ENCODE measurements around the gene NUB1.
"Not testable (repeated sequence)": the region's sequence is repeated elsewhere in the genome, so short reads cannot be mapped to it uniquely, and the experiment has no call there.

NUB1 gene
- total RNA-seq = 66.4 to 108 reads per million in 2 donors

- DNase-seq = peak; percentile 82 to 90 (median 87)
Observed at GRCh38 chr7:151341357-151342101, at the start of gene NUB1. NUB1 (plus strand) TSS chr7:151341812; CDS start chr7:151345350, 3,538 bp downstream.

- no peak for DNase-seq
Observed at GRCh38 chr7:151292850-151293249, 48.8 kb upstream of the NUB1 start.

- no peak for DNase-seq
Observed at GRCh38 chr7:151296202-151296992, 45.2 kb upstream of the NUB1 start.

GRCh38 chr7:151298765-151299164, 42.8 kb upstream of the NUB1 start:
- DNase-seq = no peak

DNA sequence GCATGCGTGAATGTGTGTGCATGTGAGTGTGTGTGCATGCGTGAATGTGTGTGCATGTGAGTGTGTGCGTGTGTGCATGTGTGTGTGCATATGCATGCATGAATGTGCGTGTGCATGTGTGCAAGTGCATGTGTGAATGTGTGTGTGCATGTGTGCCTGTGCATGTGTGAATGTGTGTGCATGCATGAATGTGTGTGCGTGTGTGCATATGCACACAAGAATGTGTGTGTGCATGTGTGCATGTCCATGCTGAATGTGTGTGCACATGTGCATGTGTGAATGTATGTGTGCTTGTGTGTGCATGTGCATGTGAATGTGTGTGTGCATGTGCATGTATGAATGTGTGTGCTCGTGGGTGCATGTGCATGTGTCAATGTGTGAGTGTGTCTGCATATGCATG, 42.1 kb upstream of the NUB1 start:
- no peak for DNase-seq

GRCh38 chr7:151299940-151300645, 41.5 kb upstream of the NUB1 start:
- no peak for DNase-seq

DNA sequence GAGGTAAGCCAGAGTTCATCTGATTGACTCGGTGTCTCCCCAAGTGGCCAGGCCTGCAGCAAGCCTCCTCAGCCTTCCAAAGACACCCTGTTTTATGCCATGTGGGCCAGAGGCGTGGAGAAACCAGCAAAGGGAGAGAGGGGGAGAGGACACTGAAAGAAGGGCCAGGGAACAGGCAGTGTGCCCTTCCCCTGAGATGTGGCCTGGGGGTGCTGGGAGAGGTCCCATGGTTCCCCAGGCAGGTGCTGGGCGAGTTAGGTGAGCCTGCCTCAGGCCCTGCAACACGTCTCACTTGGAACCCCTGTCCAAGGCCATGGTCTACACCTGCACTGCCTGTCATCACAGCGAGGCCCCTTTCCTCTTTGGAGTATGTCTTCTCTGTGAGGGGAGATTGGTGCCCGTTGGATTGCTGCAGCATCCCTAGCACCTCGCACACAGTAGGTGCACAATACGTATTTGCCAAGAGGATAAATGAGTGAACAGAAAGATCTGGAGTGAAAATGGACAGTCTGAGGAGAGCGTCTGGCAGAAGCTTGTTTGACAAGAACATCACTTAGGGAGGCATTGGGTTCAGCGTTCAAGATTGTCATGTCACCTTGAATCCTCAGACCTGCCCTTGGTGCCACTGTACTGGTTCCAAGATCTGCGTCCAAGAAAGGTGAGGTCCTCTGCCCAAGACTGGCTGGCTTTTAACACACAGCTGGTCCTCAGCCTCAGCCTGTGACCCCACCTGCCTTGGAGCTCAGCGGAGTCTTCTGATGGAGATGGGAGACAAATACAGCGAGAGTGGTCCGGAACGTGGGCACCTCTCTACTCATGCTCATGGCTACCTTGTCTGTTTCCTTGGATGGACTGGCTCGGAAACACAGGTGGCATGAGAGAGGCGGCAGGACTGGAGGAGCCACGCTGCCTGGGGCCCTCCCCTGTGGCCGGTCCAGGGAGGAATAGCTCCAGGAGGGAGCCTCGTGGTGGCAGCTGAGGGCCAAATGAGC, 39.8 kb upstream of the NUB1 start:
- no peak for DNase-seq

GRCh38 chr7:151304251-151304650, 37.4 kb upstream of the NUB1 start:
- DNase-seq = not testable (repeated sequence)

- no peak for DNase-seq
Observed at GRCh38 chr7:151304856-151305255, 36.8 kb upstream of the NUB1 start.

DNA sequence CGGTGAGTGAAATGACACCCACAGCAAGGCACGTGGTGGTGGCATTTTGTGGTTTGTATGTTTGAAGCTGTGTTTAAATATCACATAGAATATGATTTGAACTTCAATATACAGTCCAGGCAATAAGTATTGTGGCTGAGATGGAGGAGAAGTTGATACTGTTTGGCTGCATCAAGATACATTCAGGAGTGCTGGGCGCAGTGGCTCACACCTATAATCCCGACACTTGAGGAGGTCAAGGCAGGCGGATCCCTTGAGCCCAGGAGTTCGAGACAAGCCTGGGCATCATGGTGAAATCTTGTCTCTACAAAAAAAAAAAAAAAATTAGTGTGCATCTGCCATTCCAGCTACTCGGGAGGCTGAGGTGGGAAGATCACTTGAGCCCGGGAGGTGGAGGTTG, 35.2 kb upstream of the NUB1 start:
- DNase-seq = no peak

DNA sequence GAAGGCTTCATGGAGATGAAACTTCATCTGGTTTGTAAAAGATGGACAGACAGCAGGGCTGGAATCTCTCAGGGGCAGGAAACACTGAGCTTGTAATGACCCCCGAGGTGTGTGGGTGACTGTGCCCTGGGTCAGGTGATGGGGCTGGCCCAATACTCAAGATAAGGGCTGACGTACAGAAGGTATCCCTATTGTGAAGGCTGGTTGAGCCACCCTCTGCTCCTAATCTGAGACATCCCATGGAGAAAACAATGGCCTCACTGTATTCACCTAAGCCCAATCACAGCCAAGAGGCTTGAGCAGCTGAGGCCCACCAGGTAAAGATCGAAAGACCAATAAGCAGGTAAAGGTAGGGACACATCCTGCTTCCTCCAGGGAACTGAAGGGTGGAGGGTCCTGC, 34.8 kb upstream of the NUB1 start:
- DNase-seq = no peak

DNA sequence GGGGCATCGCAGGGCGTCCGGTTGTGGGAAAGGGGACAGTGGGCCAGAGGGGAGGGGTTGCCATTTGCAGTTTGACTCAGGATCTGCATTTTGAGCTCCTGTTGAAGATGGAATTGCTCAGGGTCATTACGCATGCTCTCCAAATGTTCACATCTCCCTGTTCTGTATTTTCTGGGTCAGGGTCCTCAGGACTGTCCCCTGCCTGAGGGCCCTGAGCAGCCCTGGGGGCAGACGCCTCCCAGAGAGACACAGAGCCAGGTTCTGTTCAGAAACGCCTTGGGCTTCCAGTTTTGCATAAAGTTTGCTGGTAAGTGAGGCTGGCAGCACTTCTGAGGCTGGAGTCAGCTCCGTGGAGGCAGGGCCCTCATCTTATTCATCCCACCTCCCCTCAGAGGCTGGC, 34.1 kb upstream of the NUB1 start:
- no peak for DNase-seq

GRCh38 chr7:151308256-151308655, 33.4 kb upstream of the NUB1 start:
- DNase-seq = no peak

DNA sequence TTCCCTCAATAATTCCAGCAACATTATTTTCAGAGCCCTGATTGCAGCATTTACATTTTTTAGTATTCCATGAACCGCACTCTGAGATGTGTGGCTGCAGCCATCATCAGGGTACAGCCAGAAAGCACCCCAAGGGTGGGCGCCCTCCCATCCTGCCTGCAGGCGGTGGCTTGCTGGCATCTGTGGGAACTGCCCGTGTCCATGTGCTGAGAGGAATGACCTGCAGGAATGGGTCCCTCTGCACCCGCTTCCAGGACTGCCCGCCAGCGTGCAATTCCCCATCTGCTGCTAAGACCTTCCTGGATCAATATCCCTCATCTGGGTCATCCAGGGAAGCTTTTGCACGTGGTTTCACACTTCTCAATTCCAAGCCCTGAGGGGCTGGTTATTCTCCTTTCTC, 32.8 kb upstream of the NUB1 start:
- DNase-seq = no peak

GRCh38 chr7:151309311-151309710, 32.3 kb upstream of the NUB1 start:
- no peak for DNase-seq

DNA sequence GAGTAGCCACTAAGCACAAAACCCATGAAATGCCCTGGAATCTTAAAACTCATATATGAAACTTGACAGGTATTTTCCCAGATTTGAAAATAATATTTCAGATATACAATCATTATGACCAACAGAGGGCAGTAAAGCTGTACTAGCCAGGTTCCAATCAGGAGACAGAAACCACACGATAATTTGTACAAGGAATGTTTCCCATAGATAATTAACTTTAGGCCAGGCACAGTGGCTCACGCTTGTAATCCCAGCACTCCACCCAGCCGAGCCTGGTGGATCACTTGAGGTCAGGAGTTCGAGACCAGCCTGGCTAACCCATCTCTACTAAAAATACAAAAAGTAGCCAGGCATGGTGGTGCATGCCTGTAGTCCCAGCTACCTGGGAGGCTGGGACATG, 31.0 kb upstream of the NUB1 start:
- DNase-seq = no peak

DNA sequence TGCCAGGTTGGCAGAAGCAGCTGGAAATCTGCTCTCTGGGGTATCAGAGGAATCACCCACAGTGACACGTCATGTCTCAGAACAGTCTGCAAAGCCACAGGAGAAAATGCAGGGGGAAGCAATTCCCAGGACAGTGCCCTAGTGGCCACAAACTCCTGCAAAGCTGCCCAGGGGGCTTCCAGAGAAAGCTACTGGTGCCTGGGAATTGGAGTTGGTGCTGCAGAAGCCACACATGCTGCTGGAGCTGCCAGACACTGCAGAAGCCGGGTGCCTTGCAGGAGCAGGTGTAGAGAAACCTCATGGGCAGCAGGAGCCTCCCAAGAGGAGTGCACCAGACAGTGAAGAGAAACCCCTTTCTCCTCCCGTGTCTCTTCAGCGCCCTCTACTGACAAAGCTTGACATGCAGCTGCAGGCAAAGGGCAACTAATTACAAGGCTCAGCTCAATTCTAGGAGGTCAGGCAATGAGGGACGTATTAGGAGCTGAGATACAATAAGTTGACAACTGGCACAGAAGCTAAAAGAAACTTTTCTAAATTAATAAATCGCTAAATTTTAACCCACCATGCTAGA, 30.2 kb upstream of the NUB1 start:
- DNase-seq = peak in 1 of 5 experiments; percentile 23

DNA sequence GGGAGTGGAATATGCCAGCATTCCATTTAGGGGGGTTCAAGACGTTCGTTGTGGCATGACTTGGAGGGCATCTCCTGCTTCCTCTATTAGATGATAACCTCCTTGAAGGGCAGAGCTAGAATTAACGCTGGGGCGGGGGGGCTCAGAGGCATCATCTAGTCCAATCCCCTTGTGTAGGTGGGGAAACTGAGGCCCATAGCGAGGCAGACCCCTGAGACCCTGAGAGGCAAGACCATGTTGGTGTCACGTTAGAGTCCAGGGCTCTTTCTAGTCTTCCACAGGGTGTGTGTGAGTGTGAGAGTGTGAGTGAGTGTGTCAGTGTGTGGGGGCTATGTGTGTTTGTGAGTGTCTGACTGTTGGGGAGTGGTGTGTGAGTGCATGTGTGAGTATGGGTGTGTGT, 29.3 kb upstream of the NUB1 start:
- no peak for DNase-seq

GRCh38 chr7:151312831-151313809, 28.5 kb upstream of the NUB1 start:
- no peak for DNase-seq

DNA sequence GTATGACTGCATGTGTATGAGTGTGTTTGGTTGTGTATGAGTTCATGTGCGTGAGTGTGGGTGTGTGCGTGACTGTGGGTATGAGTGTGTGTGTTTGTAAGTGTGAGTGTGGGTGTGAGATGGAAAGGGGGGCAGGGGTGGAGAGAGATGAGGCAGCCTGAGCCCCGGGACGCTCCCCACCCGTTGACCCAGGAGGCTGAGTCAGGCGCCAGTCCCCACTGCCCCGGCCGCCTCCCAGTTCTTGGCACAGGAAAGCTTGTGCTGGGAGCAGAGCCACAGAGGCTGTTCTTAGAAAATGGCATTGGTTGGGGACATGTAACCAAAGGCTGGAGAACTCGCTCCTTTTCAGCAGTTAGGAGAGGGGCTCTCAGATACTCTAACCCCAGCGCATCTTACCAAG, 27.8 kb upstream of the NUB1 start:
- no peak for DNase-seq

DNA sequence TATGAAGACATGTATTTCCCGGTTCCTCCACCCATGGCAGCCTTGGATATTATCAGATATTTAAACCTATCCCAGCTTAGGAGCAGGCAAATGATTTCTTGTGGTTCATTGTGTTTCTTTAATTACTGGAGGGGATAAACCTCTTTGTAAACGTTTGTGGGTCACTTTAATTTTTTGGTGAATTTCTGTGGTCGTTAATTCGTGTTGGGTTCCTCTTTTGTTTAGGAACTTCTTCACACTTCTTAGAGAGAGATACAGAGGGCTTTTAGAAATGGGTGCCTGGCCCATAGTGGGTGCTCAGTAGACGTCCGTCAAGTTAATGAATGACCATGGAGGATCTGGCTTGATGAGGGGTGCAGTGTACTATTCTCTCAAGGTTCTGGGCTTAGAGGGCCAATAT, 27.2 kb upstream of the NUB1 start:
- DNase-seq = no peak

Data from T-helper 2 cell (primary cell).